ENCODE results near the gene WNT7B. TPM values are rescaled to one million over a fixed set of nuclear protein-coding genes. Genes with fewer than 3 reads are reported as not detected.

WNT7B gene
- total and polyA plus RNA-seq, 2 donors (not counting 1 experiment from before 2014, with no cell fraction given), result 0.22 to 0.67 TPM

DNA sequence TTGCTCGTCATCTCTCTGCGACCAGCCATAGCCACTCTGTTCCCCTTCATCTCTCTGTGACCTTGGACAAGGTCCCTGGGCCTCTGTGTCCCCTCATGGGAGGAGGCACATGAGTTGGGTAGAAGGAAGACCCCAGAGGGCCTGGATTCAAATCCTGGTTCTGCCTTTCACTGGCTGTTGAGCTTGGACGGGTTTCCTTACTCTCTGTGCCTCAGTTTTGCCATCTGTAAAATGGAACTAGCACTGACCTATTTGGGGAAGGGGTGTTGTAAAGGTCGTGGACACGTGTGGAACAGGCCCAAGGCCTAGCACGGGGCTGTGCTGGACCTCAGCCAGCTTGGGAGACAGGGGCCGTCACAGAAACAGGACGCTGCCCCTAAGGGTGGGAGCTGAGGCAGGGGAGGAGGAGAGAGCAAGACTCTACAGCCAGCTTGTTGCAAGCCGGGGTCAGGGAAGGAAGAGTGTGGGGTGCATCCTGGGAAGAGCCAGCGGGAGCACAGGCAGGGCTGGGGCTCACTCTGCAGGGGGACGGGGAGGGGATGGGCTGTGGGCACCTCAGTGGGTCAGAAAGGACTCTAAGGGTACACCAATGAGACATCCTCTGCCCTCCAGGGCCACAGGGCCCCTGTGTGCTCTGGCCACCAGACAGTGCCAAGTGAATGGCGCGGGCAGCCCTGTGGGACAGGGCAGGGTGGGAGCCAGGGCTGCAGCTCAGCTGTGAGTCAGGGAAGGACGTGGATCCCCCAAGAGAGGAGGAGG is 59.1 kb downstream of the WNT7B start:
- ATAC-seq (ENCODE audit: low read depth) (no peak), DNase-seq (no peak)
- no peak overlapping the region for H3K27ac ChIP-seq (ENCODE audit: low read length in 2 of 2)
- ChIA-PET POLR2A (no interaction called here), CTCF (no interaction called here)
- H3K27ac Mint-ChIP-seq, result no peak overlapping the region
- H3K27me3 ChIP-seq (replicated peaks in 1 of 4; ENCODE audit: control extremely low read depth in 1 of 4, control insufficient read depth in 3 of 4, insufficient read depth in 4 of 4, low read length in 3 of 4), result peaks cover 0 to 4% (median 0%) of the 10 kb centered on the region in 4 experiments
- TF ChIP-seq EZH2 (IDR thresholded peaks at IDR 0.05; ENCODE audit: borderline replicate concordance, insufficient read depth, low read depth, low read length, poor library complexity, severe bottlenecking) (no peak), CTCF (IDR thresholded peaks at IDR 0.05) (no peak)
- no peaks in the 10 kb centered on the region for H3K4me1 ChIP-seq (ENCODE audit: control insufficient read depth in 2 of 2, insufficient read depth in 2 of 2, low read length in 2 of 2)
- H3K4me3 Mint-ChIP-seq, result no peak overlapping the region
- H3K79me2 ChIP-seq (ENCODE audit: control insufficient read depth, insufficient read depth, low read length), result no peaks in the 10 kb centered on the region
- H3K4me3 ChIP-seq (ENCODE audit: control extremely low read depth in 1 of 5, extremely low read depth in 1 of 5, insufficient read depth in 1 of 5, low read depth in 2 of 5, low read length in 4 of 5), result no peak overlapping the region
- WGBS (ENCODE audit: insufficient coverage), result 68% methylated on average over 12 of the region's 14 CpGs
- intact Hi-C loops (cut with micrococcal nuclease), result no loop called here
- H3K4me1 Mint-ChIP-seq, result peaks cover 2% of the 10 kb centered on the region
- no peaks in the 10 kb centered on the region for H4K20me1 ChIP-seq (ENCODE audit: control insufficient read depth, insufficient read depth, low read length, poor library complexity, severe bottlenecking)
- H3K9me3 Mint-ChIP-seq (ENCODE audit: insufficient read depth), result no peaks in the 10 kb centered on the region
- H3K27me3 Mint-ChIP-seq, result peaks cover 12% of the 10 kb centered on the region
- no peaks in the 10 kb centered on the region for H3K36me3 ChIP-seq (replicated peaks in 1 of 2; ENCODE audit: control extremely low read depth in 1 of 2, control insufficient read depth in 1 of 2, extremely low read depth in 1 of 2, insufficient read depth in 2 of 2, low read length in 1 of 2)
- H3K9ac ChIP-seq (ENCODE audit: low read length), result no peak overlapping the region
- H2AFZ ChIP-seq (ENCODE audit: insufficient read depth, low read depth, low read length, poor library complexity, severe bottlenecking), result no peak overlapping the region
- H3K4me2 ChIP-seq (replicated peaks; ENCODE audit: low read depth, low read length, poor library complexity, severe bottlenecking), result no peak overlapping the region
- H3K9me3 ChIP-seq (ENCODE audit: control extremely low read depth in 1 of 3, control insufficient read depth in 2 of 3, insufficient read depth in 1 of 3, low read length in 2 of 3), result peaks cover 0 to 14% (median 0%) of the 10 kb centered on the region in 3 donors

DNA sequence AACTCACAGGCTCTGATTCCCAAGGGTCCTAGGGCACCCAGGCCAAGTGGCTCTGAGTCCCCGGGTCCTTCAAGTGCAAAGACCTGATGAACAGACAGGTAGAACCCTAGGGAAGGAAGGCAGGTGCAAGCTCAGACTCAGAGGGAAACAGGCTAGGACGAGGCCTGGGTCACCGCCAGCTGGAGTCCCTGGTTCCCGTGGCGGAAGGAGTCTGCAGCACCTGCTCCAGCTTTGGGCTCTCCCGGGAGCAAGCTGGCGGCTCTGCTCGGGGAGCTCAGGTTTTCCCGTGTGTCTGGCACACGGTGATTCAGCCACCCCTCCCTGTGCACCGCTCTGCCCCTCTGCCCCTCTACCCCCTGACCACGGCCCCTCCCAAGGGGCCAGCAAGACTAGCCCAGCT is 59.8 kb downstream of the WNT7B start:
- CTCF ChIA-PET, result no interaction called here
- H3K9me3 Mint-ChIP-seq (ENCODE audit: insufficient read depth), result no peaks in the 10 kb centered on the region
- H3K4me3 Mint-ChIP-seq, result no peak overlapping the region
- DNase-seq, result no peak
- intact Hi-C loops (cut with micrococcal nuclease), result no loop called here
- peaks cover 0 to 4% (median 0%) of the 10 kb centered on the region in 4 experiments for H3K27me3 ChIP-seq (replicated peaks in 1 of 4; ENCODE audit: control extremely low read depth in 1 of 4, control insufficient read depth in 3 of 4, insufficient read depth in 4 of 4, low read length in 3 of 4)
- WGBS (ENCODE audit: insufficient coverage), result 66% methylated on average over 12 of the region's 12 CpGs
- POLR2A ChIA-PET, result no interaction called here
- H3K4me1 ChIP-seq (ENCODE audit: control insufficient read depth in 2 of 2, insufficient read depth in 2 of 2, low read length in 2 of 2), result no peaks in the 10 kb centered on the region
- H3K27me3 Mint-ChIP-seq, result peaks cover 12% of the 10 kb centered on the region
- no peaks in the 10 kb centered on the region for H3K79me2 ChIP-seq (ENCODE audit: control insufficient read depth, insufficient read depth, low read length)
- no peaks in the 10 kb centered on the region for H3K36me3 ChIP-seq (replicated peaks in 1 of 2; ENCODE audit: control extremely low read depth in 1 of 2, control insufficient read depth in 1 of 2, extremely low read depth in 1 of 2, insufficient read depth in 2 of 2, low read length in 1 of 2)
- peaks cover 0 to 14% (median 0%) of the 10 kb centered on the region in 3 donors for H3K9me3 ChIP-seq (ENCODE audit: control extremely low read depth in 1 of 3, control insufficient read depth in 2 of 3, insufficient read depth in 1 of 3, low read length in 2 of 3)
- H3K27ac Mint-ChIP-seq, result no peak overlapping the region
- ATAC-seq (ENCODE audit: low read depth), result no peak
- no peak overlapping the region for H3K4me3 ChIP-seq (ENCODE audit: control extremely low read depth in 1 of 5, extremely low read depth in 1 of 5, insufficient read depth in 1 of 5, low read depth in 2 of 5, low read length in 4 of 5)
- no peak overlapping the region for H3K27ac ChIP-seq (ENCODE audit: low read length in 2 of 2)
- H2AFZ ChIP-seq (ENCODE audit: insufficient read depth, low read depth, low read length, poor library complexity, severe bottlenecking), result no peak overlapping the region
- peaks cover 2% of the 10 kb centered on the region for H3K4me1 Mint-ChIP-seq
- no peaks in the 10 kb centered on the region for H4K20me1 ChIP-seq (ENCODE audit: control insufficient read depth, insufficient read depth, low read length, poor library complexity, severe bottlenecking)
- H3K9ac ChIP-seq (ENCODE audit: low read length), result no peak overlapping the region
- no peak for TF ChIP-seq CTCF (IDR thresholded peaks at IDR 0.05)
- no peak for TF ChIP-seq EZH2 (IDR thresholded peaks at IDR 0.05; ENCODE audit: borderline replicate concordance, insufficient read depth, low read depth, low read length, poor library complexity, severe bottlenecking)
- no peak overlapping the region for H3K4me2 ChIP-seq (replicated peaks; ENCODE audit: low read depth, low read length, poor library complexity, severe bottlenecking)

All from B cell (primary cell).